Adrenal gland (tissue), 5 donors: ENCODE results near the gene PGM3.
A peak's percentile ranks its signal among the peaks of the same experiment; 100 is the strongest.

Source experiments
- CTCF ChIP-seq, 6 experiments: fragments of 450-650 bp in 4 of 6; fragments of 200-600 bp in 2 of 6; sonication (generic) in 1 of 6; IDR thresholded peaks; 1 replicate in 5 of 6; 2 replicates in 1 of 6; pipeline versions ENCODE4 v1.5.1 to v1.8.0; 2016 to 2021; ENCODE audit warnings: antibody characterized with exemption in 6 of 6, mild to moderate bottlenecking in 2 of 6, moderate library complexity in 1 of 6
- POLR2A ChIP-seq, 2 donors: fragments of 450-650 bp; IDR thresholded peaks; one replicate each; pipeline ENCODE4 v1.6.1; 2017; ENCODE audit warnings: antibody characterized with exemption in 2 of 2, mild to moderate bottlenecking in 2 of 2, moderate library complexity in 1 of 2
- donor health status: DM: no; HTN: no; CAD: no.

- TF ChIP-seq POLR2A (IDR thresholded peaks at IDR 0.05), result peak in 1 of 2 donors; percentile 3
- no peak for TF ChIP-seq CTCF (IDR thresholded peaks at IDR 0.05)
These were observed 892 bp upstream of the PGM3 start for GRCh38 chr6:83193747-83194566.
